Measurements from ENCODE around the gene SLC35F3.

SLC35F3 gene

DNA sequence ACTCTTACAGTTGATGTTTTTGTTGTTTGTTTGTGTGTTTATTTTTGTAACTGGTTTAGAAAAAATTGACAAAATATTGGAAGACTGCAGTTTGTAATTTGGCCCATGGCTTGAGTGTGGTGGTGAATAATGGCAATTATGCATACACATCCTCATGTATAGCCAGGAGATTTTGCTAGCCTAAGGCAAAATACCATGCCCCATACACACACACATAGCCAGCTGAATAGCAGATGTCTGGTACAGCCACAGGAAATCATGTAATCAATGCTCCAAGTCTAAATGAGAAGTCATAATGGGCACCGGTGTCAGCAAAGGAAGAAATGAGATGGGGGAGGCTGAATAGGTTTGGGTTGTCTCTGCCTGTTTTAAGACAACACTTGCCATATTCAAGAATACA, 333.6 kb downstream of the SLC35F3 start:
- Histone ChIP-seq H3K4me3 (ENCODE audit: low read length) (no peak overlapping the region), H3K9me2 (replicated peaks; ENCODE audit: control insufficient read depth, low read length) (no peaks in the 10 kb centered on the region), H3K4me1 (ENCODE audit: control insufficient read depth, low read length) (no peaks in the 10 kb centered on the region), H3K27me3 (ENCODE audit: control insufficient read depth, low read length) (no peaks in the 10 kb centered on the region), H3K4me2 (ENCODE audit: low read length) (no peak overlapping the region), H3K79me2 (ENCODE audit: control insufficient read depth, low read length) (no peaks in the 10 kb centered on the region), H3F3A (ENCODE audit: control insufficient read depth, insufficient read depth) (no peaks in the 10 kb centered on the region), H3K9me3 (ENCODE audit: control insufficient read depth, insufficient read depth, low read length) (no peaks in the 10 kb centered on the region), H4K20me1 (ENCODE audit: control insufficient read depth, insufficient read depth, low read depth, low read length) (no peaks in the 10 kb centered on the region), H3K27ac (ENCODE audit: low read depth, low read length) (no peak overlapping the region), H3K36me3 (ENCODE audit: control insufficient read depth, low read length) (no peaks in the 10 kb centered on the region)
- TF ChIP-seq CTCF (IDR thresholded peaks at IDR 0.05; ENCODE audit: low read depth, low read length, poor library complexity, severe bottlenecking) (no peak), EZH2phosphoT487 (IDR thresholded peaks at IDR 0.05; ENCODE audit: borderline replicate concordance, low read length) (no peak)

DNA sequence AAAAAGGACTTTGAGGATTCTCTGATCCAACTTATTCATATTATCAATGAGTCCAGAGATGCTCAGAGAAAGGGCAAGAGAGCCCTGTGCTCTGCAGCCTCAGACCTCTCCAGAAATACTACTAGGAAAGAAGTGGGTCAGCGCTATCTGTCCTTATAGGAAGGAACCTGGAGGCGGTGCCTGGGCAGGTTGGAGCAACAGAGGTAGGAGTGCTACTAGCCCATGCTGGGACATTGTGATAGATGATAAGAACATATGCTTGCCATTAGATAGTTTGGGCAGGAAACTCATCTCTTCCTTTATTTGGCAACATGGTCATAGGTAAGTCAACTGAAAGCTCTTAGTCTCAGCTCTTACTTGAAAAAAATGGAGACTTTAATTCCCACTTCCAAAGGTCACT, 335.0 kb downstream of the SLC35F3 start:
- Histone ChIP-seq H3K9me2 (replicated peaks; ENCODE audit: control insufficient read depth, low read length) (no peaks in the 10 kb centered on the region), H3K9me3 (ENCODE audit: control insufficient read depth, insufficient read depth, low read length) (no peaks in the 10 kb centered on the region), H4K20me1 (ENCODE audit: control insufficient read depth, insufficient read depth, low read depth, low read length) (no peaks in the 10 kb centered on the region), H3K79me2 (ENCODE audit: control insufficient read depth, low read length) (no peaks in the 10 kb centered on the region), H3K4me3 (ENCODE audit: low read length) (no peak overlapping the region), H3K36me3 (ENCODE audit: control insufficient read depth, low read length) (no peaks in the 10 kb centered on the region), H3K4me2 (ENCODE audit: low read length) (no peak overlapping the region), H3K4me1 (ENCODE audit: control insufficient read depth, low read length) (no peaks in the 10 kb centered on the region), H3F3A (ENCODE audit: control insufficient read depth, insufficient read depth) (no peaks in the 10 kb centered on the region), H3K27me3 (ENCODE audit: control insufficient read depth, low read length) (no peaks in the 10 kb centered on the region), H3K27ac (ENCODE audit: low read depth, low read length) (no peak overlapping the region)
- no peak for TF ChIP-seq EZH2phosphoT487 (IDR thresholded peaks at IDR 0.05; ENCODE audit: borderline replicate concordance, low read length)
- no peak for TF ChIP-seq CTCF (IDR thresholded peaks at IDR 0.05; ENCODE audit: low read depth, low read length, poor library complexity, severe bottlenecking)

GRCh38 chr1:234239936-234240335, 335.5 kb downstream of the SLC35F3 start:
- no peaks in the 10 kb centered on the region for H4K20me1 ChIP-seq (ENCODE audit: control insufficient read depth, insufficient read depth, low read depth, low read length)
- TF ChIP-seq EZH2phosphoT487 (IDR thresholded peaks at IDR 0.05; ENCODE audit: borderline replicate concordance, low read length) (no peak), CTCF (IDR thresholded peaks at IDR 0.05; ENCODE audit: low read depth, low read length, poor library complexity, severe bottlenecking) (no peak)
- H3K9me3 ChIP-seq (ENCODE audit: control insufficient read depth, insufficient read depth, low read length), result no peaks in the 10 kb centered on the region
- no peak overlapping the region for H3K27ac ChIP-seq (ENCODE audit: low read depth, low read length)
- no peaks in the 10 kb centered on the region for H3F3A ChIP-seq (ENCODE audit: control insufficient read depth, insufficient read depth)
- no peaks in the 10 kb centered on the region for H3K79me2 ChIP-seq (ENCODE audit: control insufficient read depth, low read length)
- H3K4me3 ChIP-seq (ENCODE audit: low read length), result no peak overlapping the region
- no peaks in the 10 kb centered on the region for H3K36me3 ChIP-seq (ENCODE audit: control insufficient read depth, low read length)
- H3K9me2 ChIP-seq (replicated peaks; ENCODE audit: control insufficient read depth, low read length), result no peaks in the 10 kb centered on the region
- no peak overlapping the region for H3K4me2 ChIP-seq (ENCODE audit: low read length)
- H3K4me1 ChIP-seq (ENCODE audit: control insufficient read depth, low read length), result no peaks in the 10 kb centered on the region
- H3K27me3 ChIP-seq (ENCODE audit: control insufficient read depth, low read length), result no peaks in the 10 kb centered on the region

DNA sequence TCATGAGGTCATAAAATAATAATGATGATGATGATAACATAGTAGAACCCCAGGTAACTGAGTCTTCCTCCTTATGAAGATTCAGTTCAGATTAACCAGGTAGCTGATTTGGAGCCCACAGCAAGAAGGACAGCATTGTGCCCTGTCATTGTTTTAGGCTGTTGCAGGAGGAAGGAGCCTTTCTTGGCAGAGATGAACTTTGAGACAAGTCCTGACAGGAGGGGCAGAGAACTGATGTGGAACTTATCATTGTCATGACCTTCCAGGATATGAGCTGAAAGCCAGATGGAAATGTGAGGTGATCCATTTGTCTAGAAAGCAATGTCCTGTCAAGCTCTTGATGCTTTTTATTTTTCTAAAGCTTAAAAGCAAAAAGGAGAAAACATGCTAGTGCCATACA, 336.2 kb downstream of the SLC35F3 start:
- H3K27me3 ChIP-seq (ENCODE audit: control insufficient read depth, low read length), result no peaks in the 10 kb centered on the region
- no peaks in the 10 kb centered on the region for H3K36me3 ChIP-seq (ENCODE audit: control insufficient read depth, low read length)
- no peaks in the 10 kb centered on the region for H3K79me2 ChIP-seq (ENCODE audit: control insufficient read depth, low read length)
- no peaks in the 10 kb centered on the region for H3F3A ChIP-seq (ENCODE audit: control insufficient read depth, insufficient read depth)
- H4K20me1 ChIP-seq (ENCODE audit: control insufficient read depth, insufficient read depth, low read depth, low read length), result no peaks in the 10 kb centered on the region
- no peak overlapping the region for H3K4me2 ChIP-seq (ENCODE audit: low read length)
- H3K9me2 ChIP-seq (replicated peaks; ENCODE audit: control insufficient read depth, low read length), result no peaks in the 10 kb centered on the region
- H3K27ac ChIP-seq (ENCODE audit: low read depth, low read length), result no peak overlapping the region
- no peak for TF ChIP-seq CTCF (IDR thresholded peaks at IDR 0.05; ENCODE audit: low read depth, low read length, poor library complexity, severe bottlenecking)
- TF ChIP-seq EZH2phosphoT487 (IDR thresholded peaks at IDR 0.05; ENCODE audit: borderline replicate concordance, low read length), result no peak
- H3K4me1 ChIP-seq (ENCODE audit: control insufficient read depth, low read length), result no peaks in the 10 kb centered on the region
- H3K4me3 ChIP-seq (ENCODE audit: low read length), result no peak overlapping the region
- H3K9me3 ChIP-seq (ENCODE audit: control insufficient read depth, insufficient read depth, low read length), result no peaks in the 10 kb centered on the region
